ENCODE measurements around the gene ARHGAP4.

ARHGAP4 gene

DNA sequence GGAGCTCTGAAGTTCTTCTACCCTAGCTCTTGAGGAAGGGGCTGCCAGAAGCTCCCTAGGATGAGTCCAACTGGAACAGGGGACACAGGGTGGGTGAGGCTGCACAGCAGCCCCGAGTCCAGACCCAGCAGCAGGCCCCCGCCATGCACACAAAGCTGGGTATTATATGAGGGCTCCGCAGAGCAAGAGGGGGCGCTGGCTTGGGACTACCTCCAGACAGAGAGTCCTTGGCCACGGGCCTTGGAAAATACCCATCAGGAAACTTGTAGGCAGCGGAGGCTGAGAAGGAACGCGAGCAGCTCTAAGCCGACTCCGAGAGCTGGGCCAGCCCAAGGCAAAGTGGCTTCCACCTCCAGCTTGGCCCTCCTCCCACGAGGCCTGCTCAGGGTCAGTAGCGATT lies 37.5 kb upstream of the ARHGAP4 start:
- no peak overlapping the region for H3K4me3 ChIP-seq (ENCODE audit: low read depth, low read length)
- TF ChIP-seq, protein P1, sequence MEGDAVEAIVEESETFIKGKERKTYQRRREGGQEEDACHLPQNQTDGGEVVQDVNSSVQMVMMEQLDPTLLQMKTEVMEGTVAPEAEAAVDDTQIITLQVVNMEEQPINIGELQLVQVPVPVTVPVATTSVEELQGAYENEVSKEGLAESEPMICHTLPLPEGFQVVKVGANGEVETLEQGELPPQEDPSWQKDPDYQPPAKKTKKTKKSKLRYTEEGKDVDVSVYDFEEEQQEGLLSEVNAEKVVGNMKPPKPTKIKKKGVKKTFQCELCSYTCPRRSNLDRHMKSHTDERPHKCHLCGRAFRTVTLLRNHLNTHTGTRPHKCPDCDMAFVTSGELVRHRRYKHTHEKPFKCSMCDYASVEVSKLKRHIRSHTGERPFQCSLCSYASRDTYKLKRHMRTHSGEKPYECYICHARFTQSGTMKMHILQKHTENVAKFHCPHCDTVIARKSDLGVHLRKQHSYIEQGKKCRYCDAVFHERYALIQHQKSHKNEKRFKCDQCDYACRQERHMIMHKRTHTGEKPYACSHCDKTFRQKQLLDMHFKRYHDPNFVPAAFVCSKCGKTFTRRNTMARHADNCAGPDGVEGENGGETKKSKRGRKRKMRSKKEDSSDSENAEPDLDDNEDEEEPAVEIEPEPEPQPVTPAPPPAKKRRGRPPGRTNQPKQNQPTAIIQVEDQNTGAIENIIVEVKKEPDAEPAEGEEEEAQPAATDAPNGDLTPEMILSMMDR (IDR thresholded peaks at IDR 0.05; ENCODE audit: low read depth, low read length, missing control alignments) = no peak
- no peak for DNase-seq (ENCODE audit: low read depth)

DNA sequence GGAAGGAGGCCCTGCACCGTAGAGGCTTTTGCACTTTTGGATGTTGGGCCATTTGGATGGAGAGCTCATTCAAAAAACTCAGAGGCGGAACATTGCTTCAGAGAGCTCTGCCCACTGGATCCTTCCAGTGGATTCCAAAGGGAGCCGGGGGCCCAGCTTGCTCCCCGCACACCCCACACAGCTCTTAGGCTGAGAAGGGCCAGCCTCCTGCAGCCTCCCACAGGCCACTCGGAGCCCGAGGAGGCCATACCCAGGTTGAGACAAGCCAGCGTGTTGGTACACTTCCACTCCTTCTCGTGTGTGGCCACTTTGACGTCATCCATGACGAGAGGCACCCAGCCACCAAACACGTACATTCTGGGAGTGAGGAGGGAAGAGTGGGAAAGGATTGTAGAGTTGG lies 35.2 kb upstream of the ARHGAP4 start:
- no peak for DNase-seq (ENCODE audit: low read depth)
- TF ChIP-seq, protein P1 (IDR thresholded peaks at IDR 0.05; ENCODE audit: low read depth, low read length, missing control alignments) = no peak
- H3K4me3 ChIP-seq (ENCODE audit: low read depth, low read length) = no peak overlapping the region

DNA sequence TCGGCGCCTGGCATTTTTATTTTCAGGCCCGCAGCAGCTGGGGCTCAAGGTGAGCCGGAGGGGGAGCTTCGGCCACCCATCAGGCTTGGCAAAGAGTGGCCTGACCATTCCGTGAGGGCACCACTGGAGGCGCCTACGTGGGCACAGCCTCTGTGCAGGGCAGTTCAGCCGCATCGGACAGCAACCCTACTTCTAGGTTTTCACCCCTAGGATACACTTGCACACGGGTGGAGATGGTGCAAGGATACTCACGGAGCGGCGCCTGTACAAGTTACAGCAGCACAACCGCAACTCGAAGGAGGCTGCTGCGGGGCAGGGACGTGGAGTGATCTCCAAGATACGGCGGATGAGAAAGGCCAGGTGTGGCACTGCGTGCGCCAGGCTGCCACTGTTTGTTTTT lies 34.7 kb upstream of the ARHGAP4 start:
- H3K4me3 ChIP-seq (ENCODE audit: low read depth, low read length) = no peak overlapping the region

DNA sequence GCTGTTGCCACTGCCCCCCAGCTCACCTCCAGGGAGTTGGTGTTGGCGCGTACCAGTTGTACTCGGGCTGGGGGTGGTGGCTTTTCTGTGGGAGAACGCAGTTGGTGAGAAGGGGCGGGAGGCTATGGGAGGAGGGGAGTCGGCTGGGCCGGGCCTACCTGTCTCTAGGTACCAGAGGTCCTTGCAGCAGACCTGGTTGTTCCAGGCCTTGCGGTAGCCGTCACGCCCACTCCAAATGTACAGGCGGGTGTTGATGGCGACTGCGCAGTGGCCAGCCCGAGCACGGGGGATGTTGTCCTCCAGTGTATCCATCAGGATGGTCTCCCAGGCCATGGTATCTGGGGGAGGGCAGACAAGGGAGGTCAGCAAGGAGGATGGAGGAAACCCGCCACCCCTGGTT lies 34.0 kb upstream of the ARHGAP4 start:
- TF ChIP-seq, protein P1 (IDR thresholded peaks at IDR 0.05; ENCODE audit: low read depth, low read length, missing control alignments) = no peak
- no peak overlapping the region for H3K4me3 ChIP-seq (ENCODE audit: low read depth, low read length)
- DNase-seq (ENCODE audit: low read depth) = no peak

More for the DNA sequence above, 34.7 kb upstream of the ARHGAP4 start:
- DNase-seq (ENCODE audit: low read depth) = no peak
- TF ChIP-seq, protein P1 (IDR thresholded peaks at IDR 0.05; ENCODE audit: low read depth, low read length, missing control alignments) = no peak

DNA sequence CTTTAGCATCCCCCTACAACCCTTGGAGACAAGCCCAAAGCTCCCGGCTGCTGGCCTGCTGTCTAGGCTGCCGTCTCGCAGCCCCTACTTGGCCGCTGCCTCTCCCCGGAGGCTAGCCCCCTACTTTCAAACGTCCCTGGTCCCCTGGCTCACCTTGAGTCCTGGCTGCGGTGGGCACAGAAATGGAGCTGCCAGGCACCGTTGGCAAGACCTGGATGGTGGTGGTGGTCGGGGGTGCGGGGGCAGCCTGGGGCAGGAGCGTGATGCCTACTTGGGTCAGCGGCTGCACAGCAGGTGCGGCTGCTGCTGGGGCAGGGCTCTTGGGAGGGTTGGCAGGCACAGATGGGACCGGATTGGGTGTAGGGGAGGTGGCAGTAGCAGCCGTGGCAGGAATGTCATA lies 33.6 kb upstream of the ARHGAP4 start:
- no peak for DNase-seq (ENCODE audit: low read depth)
- TF ChIP-seq, protein P1 (IDR thresholded peaks at IDR 0.05; ENCODE audit: low read depth, low read length, missing control alignments) = no peak
- no peak overlapping the region for H3K4me3 ChIP-seq (ENCODE audit: low read depth, low read length)

DNA sequence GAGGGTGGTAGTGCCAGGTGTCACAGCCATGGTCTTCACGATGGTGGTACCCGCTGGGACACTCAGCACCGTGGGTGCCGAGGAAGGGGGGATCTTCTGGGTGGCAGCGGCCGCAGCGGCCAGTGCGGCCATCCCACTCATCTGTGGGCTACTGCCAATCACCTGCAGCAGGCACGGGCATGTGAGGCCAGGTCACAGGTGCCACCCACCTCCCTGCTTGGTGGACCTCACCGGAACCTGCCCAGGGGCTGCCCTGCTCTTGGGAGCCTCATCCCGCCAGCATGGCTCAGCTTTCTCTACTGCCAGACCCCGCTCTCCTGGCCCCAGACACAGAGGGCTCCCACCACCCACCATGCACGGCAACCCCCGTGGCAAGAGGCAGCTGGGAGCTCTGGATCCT lies 32.5 kb upstream of the ARHGAP4 start:
- no peak for DNase-seq (ENCODE audit: low read depth)
- no peak overlapping the region for H3K4me3 ChIP-seq (ENCODE audit: low read depth, low read length)
- TF ChIP-seq, protein P1 (IDR thresholded peaks at IDR 0.05; ENCODE audit: low read depth, low read length, missing control alignments) = no peak

DNA sequence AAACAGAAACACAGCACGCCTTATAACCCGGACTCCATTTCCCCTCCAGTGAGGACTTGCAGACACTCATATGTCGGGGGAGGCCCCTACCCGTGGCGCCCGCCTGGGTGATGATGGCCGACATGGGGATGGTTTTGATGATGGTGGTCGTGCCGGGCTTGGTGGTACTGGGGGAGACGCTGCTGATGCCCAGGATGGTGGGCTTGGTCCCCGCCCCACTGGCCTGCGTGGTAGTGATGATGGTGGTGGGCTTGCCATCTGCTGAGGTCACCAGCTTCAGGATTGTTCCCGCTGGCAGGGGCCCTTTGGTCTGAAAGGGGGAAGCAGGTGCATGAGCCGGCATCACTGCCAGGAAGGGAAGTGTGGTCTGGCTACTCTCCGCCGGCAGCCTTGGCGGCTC lies 31.2 kb upstream of the ARHGAP4 start:
- DNase-seq (ENCODE audit: low read depth) = no peak

More for the DNA sequence above, 31.2 kb upstream of the ARHGAP4 start:
- H3K4me3 ChIP-seq (ENCODE audit: low read depth, low read length) = no peak overlapping the region
- TF ChIP-seq, protein P1 (IDR thresholded peaks at IDR 0.05; ENCODE audit: low read depth, low read length, missing control alignments) = no peak

Measured in GM12864 (cell line).